Measurements from ENCODE around the gene BOC.

BOC gene

GRCh38 chr3:113275258-113275556 lies 63.9 kb downstream of the BOC start:
- Histone ChIP-seq H3K4me1 (ENCODE audit: insufficient read depth, low read length) (peaks cover 23% of the 10 kb centered on the region), H3K36me3 (ENCODE audit: insufficient read depth, low read length) (peaks cover 97% of the 10 kb centered on the region), H3K27me3 (ENCODE audit: insufficient read depth, low read length) (no peaks in the 10 kb centered on the region)

GRCh38 chr3:113275583-113275928 lies 64.2 kb downstream of the BOC start:
- H2AFZ ChIP-seq (ENCODE audit: low read depth, low read length), result no peak overlapping the region
- peaks cover 23% of the 10 kb centered on the region for H3K4me1 ChIP-seq (ENCODE audit: insufficient read depth, low read length)
- H3K4me3 ChIP-seq (ENCODE audit: low read length), result no peak overlapping the region
- H3K9me3 ChIP-seq (ENCODE audit: low read length), result no peaks in the 10 kb centered on the region
- no peaks in the 10 kb centered on the region for H3K27me3 ChIP-seq (ENCODE audit: insufficient read depth, low read length)
- peaks cover 97% of the 10 kb centered on the region for H3K36me3 ChIP-seq (ENCODE audit: insufficient read depth, low read length)

More at GRCh38 chr3:113275258-113275556, 63.9 kb downstream of the BOC start:
- Histone ChIP-seq H2AFZ (ENCODE audit: low read depth, low read length) (no peak overlapping the region), H3K4me3 (ENCODE audit: low read length) (no peak overlapping the region), H3K9me3 (ENCODE audit: low read length) (no peaks in the 10 kb centered on the region)

- no peaks in the 10 kb centered on the region for H3K9me3 ChIP-seq (ENCODE audit: low read length)
- H3K36me3 ChIP-seq (ENCODE audit: insufficient read depth, low read length), result peaks cover 97% of the 10 kb centered on the region
- peaks cover 23% of the 10 kb centered on the region for H3K4me1 ChIP-seq (ENCODE audit: insufficient read depth, low read length)
- no peak overlapping the region for H2AFZ ChIP-seq (ENCODE audit: low read depth, low read length)
- no peak overlapping the region for H3K4me3 ChIP-seq (ENCODE audit: low read length)
- no peaks in the 10 kb centered on the region for H3K27me3 ChIP-seq (ENCODE audit: insufficient read depth, low read length)
Measured at GRCh38 chr3:113275929-113276750, 64.8 kb downstream of the BOC start.

- no peaks in the 10 kb centered on the region for H3K27me3 ChIP-seq (ENCODE audit: insufficient read depth, low read length)
- H2AFZ ChIP-seq (ENCODE audit: low read depth, low read length), result no peak overlapping the region
- peaks cover 23% of the 10 kb centered on the region for H3K4me1 ChIP-seq (ENCODE audit: insufficient read depth, low read length)
- H3K4me3 ChIP-seq (ENCODE audit: low read length), result no peak overlapping the region
- peaks cover 97% of the 10 kb centered on the region for H3K36me3 ChIP-seq (ENCODE audit: insufficient read depth, low read length)
- no peaks in the 10 kb centered on the region for H3K9me3 ChIP-seq (ENCODE audit: low read length)
Measured at GRCh38 chr3:113276751-113277080, 65.4 kb downstream of the BOC start.

- Histone ChIP-seq H2AFZ (ENCODE audit: low read depth, low read length) (no peak overlapping the region), H3K4me3 (ENCODE audit: low read length) (no peak overlapping the region), H3K9me3 (ENCODE audit: low read length) (no peaks in the 10 kb centered on the region), H3K36me3 (ENCODE audit: insufficient read depth, low read length) (peaks cover 97% of the 10 kb centered on the region), H3K27me3 (ENCODE audit: insufficient read depth, low read length) (no peaks in the 10 kb centered on the region), H3K4me1 (ENCODE audit: insufficient read depth, low read length) (peaks cover 23% of the 10 kb centered on the region)
Measured at GRCh38 chr3:113277414-113277813, 66.1 kb downstream of the BOC start.

GRCh38 chr3:113277941-113278598 lies 66.7 kb downstream of the BOC start:
- no peaks in the 10 kb centered on the region for H3K9me3 ChIP-seq (ENCODE audit: low read length)
- H3K36me3 ChIP-seq (ENCODE audit: insufficient read depth, low read length), result peaks cover 97% of the 10 kb centered on the region
- H3K27me3 ChIP-seq (ENCODE audit: insufficient read depth, low read length), result no peaks in the 10 kb centered on the region
- no peak overlapping the region for H2AFZ ChIP-seq (ENCODE audit: low read depth, low read length)
- peaks cover 23% of the 10 kb centered on the region for H3K4me1 ChIP-seq (ENCODE audit: insufficient read depth, low read length)
- H3K4me3 ChIP-seq (ENCODE audit: low read length), result no peak overlapping the region

- no peak overlapping the region for H2AFZ ChIP-seq (ENCODE audit: low read depth, low read length)
- peaks cover 23% of the 10 kb centered on the region for H3K4me1 ChIP-seq (ENCODE audit: insufficient read depth, low read length)
- peaks cover 97% of the 10 kb centered on the region for H3K36me3 ChIP-seq (ENCODE audit: insufficient read depth, low read length)
- no peaks in the 10 kb centered on the region for H3K9me3 ChIP-seq (ENCODE audit: low read length)
- H3K4me3 ChIP-seq (ENCODE audit: low read length), result no peak overlapping the region
- H3K27me3 ChIP-seq (ENCODE audit: insufficient read depth, low read length), result no peaks in the 10 kb centered on the region
Measured at GRCh38 chr3:113278599-113278955, 67.2 kb downstream of the BOC start.

- H2AFZ ChIP-seq (ENCODE audit: low read depth, low read length), result no peak overlapping the region
- no peak overlapping the region for H3K4me3 ChIP-seq (ENCODE audit: low read length)
- peaks cover 96% of the 10 kb centered on the region for H3K36me3 ChIP-seq (ENCODE audit: insufficient read depth, low read length)
Measured at GRCh38 chr3:113279686-113280085, 68.3 kb downstream of the BOC start.

GRCh38 chr3:113283306-113283705 lies 71.9 kb downstream of the BOC start:
- H3K27me3 ChIP-seq (ENCODE audit: insufficient read depth, low read length), result no peaks in the 10 kb centered on the region
- H3K9me3 ChIP-seq (ENCODE audit: low read length), result no peaks in the 10 kb centered on the region
- peaks cover 89% of the 10 kb centered on the region for H3K36me3 ChIP-seq (ENCODE audit: insufficient read depth, low read length)
- no peak overlapping the region for H3K4me3 ChIP-seq (ENCODE audit: low read length)
- H3K4me1 ChIP-seq (ENCODE audit: insufficient read depth, low read length), result peaks cover 4% of the 10 kb centered on the region
- H2AFZ ChIP-seq (ENCODE audit: low read depth, low read length), result no peak overlapping the region

More at GRCh38 chr3:113279686-113280085, 68.3 kb downstream of the BOC start:
- Histone ChIP-seq H3K9me3 (ENCODE audit: low read length) (no peaks in the 10 kb centered on the region), H3K4me1 (ENCODE audit: insufficient read depth, low read length) (peaks cover 15% of the 10 kb centered on the region), H3K27me3 (ENCODE audit: insufficient read depth, low read length) (no peaks in the 10 kb centered on the region)

GRCh38 chr3:113284453-113285050 lies 73.2 kb downstream of the BOC start:
- Histone ChIP-seq H3K4me3 (ENCODE audit: low read length) (no peak overlapping the region), H3K27me3 (ENCODE audit: insufficient read depth, low read length) (no peaks in the 10 kb centered on the region), H2AFZ (ENCODE audit: low read depth, low read length) (no peak overlapping the region), H3K4me1 (ENCODE audit: insufficient read depth, low read length) (peaks cover 15% of the 10 kb centered on the region), H3K36me3 (ENCODE audit: insufficient read depth, low read length) (peaks cover 82% of the 10 kb centered on the region), H3K9me3 (ENCODE audit: low read length) (no peaks in the 10 kb centered on the region)

GRCh38 chr3:113285226-113285625 lies 73.9 kb downstream of the BOC start:
- Histone ChIP-seq H3K9me3 (ENCODE audit: low read length) (no peaks in the 10 kb centered on the region), H3K27me3 (ENCODE audit: insufficient read depth, low read length) (no peaks in the 10 kb centered on the region), H2AFZ (ENCODE audit: low read depth, low read length) (no peak overlapping the region), H3K4me1 (ENCODE audit: insufficient read depth, low read length) (peaks cover 21% of the 10 kb centered on the region), H3K36me3 (ENCODE audit: insufficient read depth, low read length) (peaks cover 75% of the 10 kb centered on the region), H3K4me3 (ENCODE audit: low read length) (no peak overlapping the region)

- Histone ChIP-seq H3K27me3 (ENCODE audit: insufficient read depth, low read length) (no peaks in the 10 kb centered on the region), H3K9me3 (ENCODE audit: low read length) (no peaks in the 10 kb centered on the region), H3K4me1 (ENCODE audit: insufficient read depth, low read length) (peaks cover 23% of the 10 kb centered on the region), H3K36me3 (ENCODE audit: insufficient read depth, low read length) (peaks cover 70% of the 10 kb centered on the region), H3K4me3 (ENCODE audit: low read length) (no peak overlapping the region), H2AFZ (ENCODE audit: low read depth, low read length) (no peak overlapping the region)
Measured at GRCh38 chr3:113285741-113286140, 74.4 kb downstream of the BOC start.

GRCh38 chr3:113286524-113286923 lies 75.2 kb downstream of the BOC start:
- Histone ChIP-seq H3K36me3 (ENCODE audit: insufficient read depth, low read length) (peaks cover 62% of the 10 kb centered on the region), H3K4me3 (ENCODE audit: low read length) (no peak overlapping the region), H3K27me3 (ENCODE audit: insufficient read depth, low read length) (no peaks in the 10 kb centered on the region), H3K4me1 (ENCODE audit: insufficient read depth, low read length) (peaks cover 23% of the 10 kb centered on the region), H3K9me3 (ENCODE audit: low read length) (no peaks in the 10 kb centered on the region), H2AFZ (ENCODE audit: low read depth, low read length) (no peak overlapping the region)

All from neuron (in vitro differentiated cells).